AG08395 (cell line): ENCODE measurements around the gene FCRL5.
"Not testable (repeated sequence)": the region's sequence is repeated elsewhere in the genome, so short reads cannot be mapped to it uniquely, and the experiment has no call there.

ENCODE experiments used
- DNase-seq: peaks from one replicate; pipeline ENCODE4 v3.0.0; 2012; ENCODE audit warnings: mixed read lengths, low spot score

Gene FCRL5

GRCh38 chr1:157551694-157552693 lies at the start of gene FCRL5:
FCRL5 (minus strand) TSS chr1:157552515; CDS start chr1:157552362, 153 bp downstream.
- no peak for DNase-seq

- no peak for DNase-seq
Measured at GRCh38 chr1:157600236-157600635, 47.9 kb upstream of the FCRL5 start.

- no peak for DNase-seq
Measured at GRCh38 chr1:157597959-157598667, 45.8 kb upstream of the FCRL5 start, which contains the start of gene FCRL4. FCRL4 (minus strand) TSS chr1:157598085; CDS start chr1:157597944, 141 bp downstream.

GRCh38 chr1:157596384-157596783 lies 44.1 kb upstream of the FCRL5 start:
- no peak for DNase-seq

- no peak for DNase-seq
Measured at GRCh38 chr1:157595356-157595755, 43.0 kb upstream of the FCRL5 start.

- DNase-seq: no peak
Measured at GRCh38 chr1:157585984-157586383, 33.7 kb upstream of the FCRL5 start.

- DNase-seq: no peak
Measured at GRCh38 chr1:157584503-157584902, 32.2 kb upstream of the FCRL5 start.

- DNase-seq: no peak
Measured at GRCh38 chr1:157580828-157581210, 28.5 kb upstream of the FCRL5 start.

GRCh38 chr1:157580179-157580827 lies 28.0 kb upstream of the FCRL5 start:
- peak; percentile 40 for DNase-seq

- DNase-seq: no peak
Measured at GRCh38 chr1:157577420-157577819, 25.1 kb upstream of the FCRL5 start.

GRCh38 chr1:157575744-157576143 lies 23.4 kb upstream of the FCRL5 start:
- DNase-seq: no peak

- DNase-seq: no peak
Measured at GRCh38 chr1:157574836-157575235, 22.5 kb upstream of the FCRL5 start.

GRCh38 chr1:157566484-157567300 lies 14.4 kb upstream of the FCRL5 start:
- no peak for DNase-seq

GRCh38 chr1:157562515-157562914 lies 10.2 kb upstream of the FCRL5 start:
- no peak for DNase-seq

GRCh38 chr1:157558119-157558518 lies 5.8 kb upstream of the FCRL5 start:
- DNase-seq: no peak

GRCh38 chr1:157548081-157548480 lies 4.2 kb downstream of the FCRL5 start:
- not testable (repeated sequence) for DNase-seq

GRCh38 chr1:157542676-157543075 lies 9.6 kb downstream of the FCRL5 start:
- no peak for DNase-seq

- no peak for DNase-seq
Measured at GRCh38 chr1:157540852-157541251, 11.5 kb downstream of the FCRL5 start.

GRCh38 chr1:157540160-157540748 lies 12.1 kb downstream of the FCRL5 start:
- DNase-seq: no peak

- DNase-seq: no peak
Measured at GRCh38 chr1:157539568-157539967, 12.7 kb downstream of the FCRL5 start.

GRCh38 chr1:157532569-157532968 lies 19.7 kb downstream of the FCRL5 start:
- DNase-seq: no peak
